ENCODE results near the gene SNRPD3.
"Not testable (repeated sequence)": the region's sequence is repeated elsewhere in the genome, so short reads cannot be mapped to it uniquely, and the experiment has no call there.

DNA sequence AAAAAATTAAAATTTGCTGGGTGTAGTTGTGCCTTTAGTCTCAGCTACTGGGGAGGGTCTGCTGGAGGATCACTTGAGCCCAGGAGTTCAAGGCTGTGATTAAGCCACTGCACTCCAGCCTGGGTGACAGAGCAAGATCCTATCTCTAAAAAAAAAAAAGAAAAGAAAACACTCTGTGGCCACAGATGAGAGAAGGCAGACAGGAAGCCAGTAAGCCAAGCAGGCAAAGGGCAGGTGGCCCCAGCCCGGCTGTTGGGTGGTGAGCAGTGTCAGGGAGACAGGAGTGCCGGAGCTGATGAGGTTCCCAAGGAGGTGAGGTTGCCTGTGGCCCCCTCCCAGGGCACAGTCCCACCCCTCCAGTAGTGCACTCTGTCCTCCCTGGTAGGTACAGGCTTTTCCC is 66.8 kb downstream of the SNRPD3 start:
- TF ChIP-seq NRF1 (IDR thresholded peaks at IDR 0.05; ENCODE audit: low read depth, low read length); RFX5 (IDR thresholded peaks at IDR 0.05; ENCODE audit: low read length): not testable (repeated sequence)
- TF ChIP-seq, protein P1, sequence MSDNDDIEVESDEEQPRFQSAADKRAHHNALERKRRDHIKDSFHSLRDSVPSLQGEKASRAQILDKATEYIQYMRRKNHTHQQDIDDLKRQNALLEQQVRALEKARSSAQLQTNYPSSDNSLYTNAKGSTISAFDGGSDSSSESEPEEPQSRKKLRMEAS (IDR thresholded peaks at IDR 0.05; ENCODE audit: low read depth): not testable (repeated sequence)
